Mucosa of descending colon (tissue), 3 donors: Measurements from ENCODE around the gene VSTM2B. TPM values are rescaled to one million over a fixed set of nuclear protein-coding genes. Genes with fewer than 3 reads are reported as not detected.

Experiments
- ATAC-seq: fragments of 200-7000 bp; cut with Tn5 transposase; one replicate; pipeline ENCODE4 v1.9.1; 2020; ENCODE audit warnings: mild to moderate bottlenecking, moderate library complexity
- DNase-seq, 3 donors: peaks; one replicate each; pipeline ENCODE4 v3.0.0-alpha.2; 2020
- H3K36me3 ChIP-seq: fragments of 200-600 bp; one replicate; pipeline ENCODE4 v1.8.0; 2021; ENCODE audit warnings: low read depth, mild to moderate bottlenecking
- H3K4me1 ChIP-seq: fragments of 200-600 bp; one replicate; pipeline ENCODE4 v1.8.0; 2021; ENCODE audit warnings: low read depth, mild to moderate bottlenecking
- H3K4me3 ChIP-seq: fragments of 200-600 bp; one replicate; pipeline ENCODE4 v1.8.0; 2021; ENCODE audit warnings: mild to moderate bottlenecking
- H3K9me3 ChIP-seq: fragments of 200-600 bp; one replicate; pipeline ENCODE4 v1.8.0; 2021; ENCODE audit warnings: mild to moderate bottlenecking
- intact Hi-C, 2 donors: fragments of 100-400 bp; cut with DNase I in 1 of 2; cut with micrococcal nuclease in 1 of 2; formaldehyde crosslinking; loops; one replicate each; pipeline versions ENCODE4 v1.11.0 to v1.11.1; 2022; cut with DNase I, micrococcal nuclease
- total RNA-seq, 3 donors: library from RNA; stranded (reverse); fragmentation: NEBNext Ultra II Directional in 2 of 3; extraction: Animal tissue kit (Norgen Biotek cat#: 25700) in 2 of 3; gene quantifications; one replicate each; pipeline versions ENCODE4 v1.2.1 to v1.2.4, GENCODE V29; 2021 to 2023
- TF ChIP-seq, protein P1 (sequence below): fragments of 200-600 bp; IDR thresholded peaks from one replicate; pipeline ENCODE4 v1.8.0; 2022; ENCODE audit warnings: antibody characterized with exemption, mild to moderate bottlenecking
- donor health status: DM: no; HTN: no; CAD: no; lungs with moderate emphysema.
- donor health status: DM: no; HTN: no; CAD: no.
- donor health status: DM: no; HTN: yes; CAD: no.

Gene VSTM2B
- total RNA-seq, 3 donors from 2014 or later = 0.32 TPM; not detected in 2

DNA sequence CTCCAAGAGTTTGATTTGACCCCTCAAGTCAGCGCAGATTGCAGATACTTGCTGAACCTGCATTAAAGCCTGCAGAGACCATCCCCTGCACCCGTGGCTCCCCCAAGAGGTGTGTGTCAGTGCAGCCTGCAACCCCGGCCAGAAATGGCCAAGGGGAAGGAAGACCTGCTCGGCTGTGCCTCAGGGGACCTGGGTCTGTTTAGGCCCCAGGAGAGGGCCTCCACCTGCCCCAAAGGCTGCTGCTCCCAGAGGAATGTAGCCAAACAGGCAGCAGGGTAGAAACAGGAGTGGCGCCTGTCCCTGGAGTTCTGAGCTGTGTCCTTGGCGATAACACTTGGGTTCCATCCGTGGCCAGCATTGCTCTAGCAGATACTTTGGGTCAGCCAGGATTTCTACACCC, 88.3 kb downstream of the VSTM2B start:
- intact Hi-C loops = loop anchor here in 1 of 2 donors (10.0 kb wide), 1 partner anchor 81 kb away; no protein-coding TSS in a partner anchor
- Histone ChIP-seq H3K36me3 (peaks cover 4% of the 10 kb centered on the region), H3K4me1 (no peaks in the 10 kb centered on the region), H3K4me3 (no peak overlapping the region), H3K9me3 (no peaks in the 10 kb centered on the region)
- ATAC-seq (no peak), DNase-seq (peak in 1 of 3 donors; percentile 17)
- TF ChIP-seq, protein P1, sequence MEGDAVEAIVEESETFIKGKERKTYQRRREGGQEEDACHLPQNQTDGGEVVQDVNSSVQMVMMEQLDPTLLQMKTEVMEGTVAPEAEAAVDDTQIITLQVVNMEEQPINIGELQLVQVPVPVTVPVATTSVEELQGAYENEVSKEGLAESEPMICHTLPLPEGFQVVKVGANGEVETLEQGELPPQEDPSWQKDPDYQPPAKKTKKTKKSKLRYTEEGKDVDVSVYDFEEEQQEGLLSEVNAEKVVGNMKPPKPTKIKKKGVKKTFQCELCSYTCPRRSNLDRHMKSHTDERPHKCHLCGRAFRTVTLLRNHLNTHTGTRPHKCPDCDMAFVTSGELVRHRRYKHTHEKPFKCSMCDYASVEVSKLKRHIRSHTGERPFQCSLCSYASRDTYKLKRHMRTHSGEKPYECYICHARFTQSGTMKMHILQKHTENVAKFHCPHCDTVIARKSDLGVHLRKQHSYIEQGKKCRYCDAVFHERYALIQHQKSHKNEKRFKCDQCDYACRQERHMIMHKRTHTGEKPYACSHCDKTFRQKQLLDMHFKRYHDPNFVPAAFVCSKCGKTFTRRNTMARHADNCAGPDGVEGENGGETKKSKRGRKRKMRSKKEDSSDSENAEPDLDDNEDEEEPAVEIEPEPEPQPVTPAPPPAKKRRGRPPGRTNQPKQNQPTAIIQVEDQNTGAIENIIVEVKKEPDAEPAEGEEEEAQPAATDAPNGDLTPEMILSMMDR = no peak

Other genes with a start within 250 kb of the VSTM2B start
- gene POP4, start 80.3 kb downstream of the VSTM2B start, total RNA-seq = 10 to 100 TPM; 53.1 to 67.1 (median 65.6) TPM
- gene PLEKHF1, start 139.5 kb downstream of the VSTM2B start, total RNA-seq = 1 to 10 TPM; 4.0 to 6.9 (median 6.7) TPM
- 10 to 100 TPM; 17.0 to 26.6 (median 18.4) TPM for gene C19orf12, start 189.3 kb downstream of the VSTM2B start, total RNA-seq